NCI-H1092 treated with DMSO at 0.1 percent for 48 hours (cell line): Measurements from ENCODE around the gene FOCAD.

Experiments
- DNase-seq: peaks from one replicate; lab custom pipeline; 2025; lab: John Stamatoyannopoulos, UW

Gene FOCAD

DNA sequence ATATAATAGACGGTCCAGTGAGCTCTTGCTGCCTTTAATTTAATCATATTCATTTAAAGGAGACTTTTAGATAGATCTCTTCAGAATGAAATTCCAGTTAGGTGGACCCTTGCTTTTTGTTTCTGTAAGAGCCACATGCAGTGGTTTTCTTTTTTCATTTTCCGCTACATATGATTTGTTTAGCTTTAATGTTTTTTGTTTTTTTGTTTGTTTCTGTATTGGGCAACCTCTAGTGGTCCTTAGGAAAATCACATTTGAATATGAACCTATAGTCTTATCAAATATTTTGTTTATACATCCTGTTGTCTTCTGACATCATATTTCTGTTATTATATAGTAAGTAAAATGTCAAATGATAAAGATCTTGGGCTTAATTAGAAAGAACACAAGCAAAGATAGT lies 196.6 kb downstream of the FOCAD start:
- no peak for DNase-seq

DNA sequence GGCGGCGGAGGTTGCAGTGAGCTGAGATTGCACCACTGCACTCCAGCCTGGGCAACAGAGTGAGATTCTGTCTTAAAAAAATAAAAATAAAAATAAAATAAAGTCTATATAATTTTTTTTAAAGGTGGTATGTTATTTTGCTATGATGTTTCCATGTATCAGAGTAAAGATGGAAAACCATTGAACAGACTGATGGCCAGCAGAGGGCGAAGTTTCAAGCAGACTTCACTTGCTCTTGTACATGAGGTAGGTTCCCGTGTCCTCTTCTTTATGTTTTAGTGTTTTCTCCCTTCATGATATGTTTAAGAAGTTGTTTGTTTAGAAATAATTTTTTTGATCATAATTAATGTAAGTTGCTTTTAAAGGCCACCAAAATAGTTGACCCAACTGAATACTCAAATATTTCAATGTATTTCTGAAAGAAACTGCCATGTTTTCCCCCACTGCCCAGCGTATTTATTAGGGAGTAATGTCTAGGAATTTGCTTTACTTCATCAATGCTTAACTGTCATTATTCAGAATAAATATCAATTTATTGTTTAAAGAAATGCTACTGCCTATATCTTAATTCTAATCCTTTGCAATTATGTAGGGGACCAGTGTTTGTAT lies 201.0 kb downstream of the FOCAD start:
- DNase-seq = peak; percentile 48

DNA sequence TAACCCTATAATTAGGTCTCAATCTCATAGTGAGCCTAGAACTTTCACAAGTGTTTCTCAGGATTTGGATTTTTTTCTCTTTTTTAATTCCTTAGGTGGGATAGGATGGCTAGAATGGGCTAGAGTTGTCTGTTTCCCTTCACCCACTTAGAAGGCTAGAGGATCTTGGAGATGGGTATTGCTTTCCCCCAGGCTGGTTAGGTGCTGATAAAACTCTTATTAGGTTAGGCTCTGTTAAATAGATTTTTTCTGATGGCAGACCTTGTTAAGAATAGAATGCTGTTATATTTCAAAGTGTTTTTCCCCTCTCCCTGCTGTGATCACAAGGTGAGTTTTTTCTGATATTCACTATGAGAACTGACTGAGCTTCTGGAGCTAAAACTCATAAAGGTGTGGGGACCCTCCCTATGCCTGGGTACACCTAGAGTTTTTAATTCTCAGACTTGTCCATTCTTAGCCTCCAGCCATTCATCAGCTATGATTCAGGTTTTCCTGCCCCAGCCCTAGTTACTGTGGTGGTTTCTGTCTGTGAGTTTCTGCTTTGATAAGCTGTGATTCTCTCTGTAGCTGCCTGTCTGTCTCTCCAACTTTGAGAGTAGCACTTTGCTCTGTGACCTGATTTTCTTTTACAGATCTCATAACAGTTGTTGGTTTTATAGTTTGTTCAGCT lies 215.0 kb downstream of the FOCAD start:
- DNase-seq = no peak

DNA sequence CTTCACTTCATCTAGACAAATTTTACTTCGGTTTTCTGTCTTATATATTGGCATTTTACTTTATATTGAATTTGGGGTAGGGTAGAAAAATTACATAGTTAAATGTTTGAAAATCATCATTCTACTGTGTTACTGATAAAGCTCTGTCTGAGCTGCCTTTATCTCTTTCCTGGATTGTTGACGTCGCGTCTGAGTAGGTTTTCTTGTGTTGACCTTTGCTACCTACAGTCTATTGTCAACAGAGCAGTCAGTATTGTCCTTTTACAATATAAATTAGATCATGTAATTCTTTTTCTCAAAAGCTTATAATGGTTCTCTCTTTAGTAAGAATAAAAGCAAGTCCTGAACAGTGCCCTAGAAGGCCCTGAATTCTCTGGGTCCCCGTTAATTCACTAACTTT lies 219.2 kb downstream of the FOCAD start:
- no peak for DNase-seq

DNA sequence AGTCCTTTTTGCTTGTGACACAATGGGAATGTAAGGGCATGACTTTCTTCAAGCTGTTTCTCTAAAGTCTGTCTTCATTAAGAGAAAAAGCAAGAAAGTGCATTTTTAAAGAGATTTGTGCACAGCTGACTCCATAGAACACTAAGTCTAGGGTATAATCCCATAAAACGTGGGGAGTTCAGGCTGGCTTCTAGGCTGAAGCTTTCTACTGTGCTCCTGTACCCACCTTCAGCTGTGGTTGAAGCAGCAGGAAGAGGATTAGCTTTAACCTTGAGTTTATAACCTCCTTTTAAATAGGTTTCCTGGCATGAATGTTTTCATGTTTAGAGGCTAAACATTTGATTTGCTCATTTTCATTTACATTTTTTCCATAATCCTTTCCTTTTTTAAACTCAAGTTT lies 220.9 kb downstream of the FOCAD start:
- no peak for DNase-seq

DNA sequence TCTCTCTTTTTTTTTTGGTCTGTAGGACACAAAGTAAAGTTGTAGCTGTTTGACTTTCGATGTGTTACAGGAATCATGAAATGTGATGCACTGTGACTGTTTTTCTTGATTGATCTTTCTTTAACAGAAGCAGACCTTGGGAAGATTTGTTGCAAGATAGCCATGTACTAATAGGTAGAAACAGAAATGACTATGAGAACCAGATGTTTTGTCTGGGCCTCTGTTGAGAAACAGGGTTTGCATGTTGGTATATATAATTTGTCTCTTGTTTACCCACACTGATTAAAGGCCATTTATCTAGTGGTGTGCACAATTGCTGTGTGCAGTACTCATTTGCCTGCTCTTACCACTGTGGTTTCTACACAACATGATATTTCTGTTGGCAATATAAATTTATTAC lies 222.3 kb downstream of the FOCAD start:
- no peak for DNase-seq

DNA sequence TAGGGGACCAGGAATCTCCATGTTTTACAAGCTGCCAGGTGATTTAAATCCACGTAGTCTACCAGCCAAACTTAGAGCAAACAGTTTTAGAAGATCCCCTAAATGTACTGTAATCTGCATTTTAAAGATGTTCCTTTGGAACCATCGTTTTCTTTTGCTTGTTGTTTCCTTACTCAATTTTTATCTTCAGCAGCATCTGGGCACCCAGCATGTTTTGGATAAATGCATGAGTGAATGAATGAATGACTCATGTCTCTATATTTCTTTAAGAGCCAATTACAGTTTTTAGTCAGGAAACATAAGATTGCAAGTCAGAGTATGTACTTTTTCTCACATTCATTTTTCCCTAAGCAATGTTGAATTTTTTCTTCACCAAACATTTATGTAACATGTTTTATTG lies 224.4 kb downstream of the FOCAD start:
- no peak for DNase-seq

DNA sequence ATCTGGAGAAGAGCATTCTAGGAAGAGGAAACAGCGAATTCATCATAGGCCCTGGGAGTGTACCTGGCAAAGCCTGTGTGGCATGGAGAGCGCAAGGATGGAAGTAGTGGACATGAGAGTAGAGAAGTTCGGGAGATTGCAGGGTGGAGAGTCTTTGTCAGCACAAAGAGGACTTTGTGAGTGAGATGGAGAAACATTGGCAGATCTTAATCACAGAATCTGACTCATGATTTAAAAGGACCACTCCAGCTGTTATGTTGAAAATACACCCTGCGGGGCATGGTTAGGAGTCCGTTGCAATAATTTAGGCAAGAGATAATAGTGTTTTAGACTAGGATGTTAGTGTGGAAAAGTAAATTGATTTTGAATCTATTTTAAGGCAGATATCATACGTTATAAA lies 230.5 kb downstream of the FOCAD start:
- no peak for DNase-seq

DNA sequence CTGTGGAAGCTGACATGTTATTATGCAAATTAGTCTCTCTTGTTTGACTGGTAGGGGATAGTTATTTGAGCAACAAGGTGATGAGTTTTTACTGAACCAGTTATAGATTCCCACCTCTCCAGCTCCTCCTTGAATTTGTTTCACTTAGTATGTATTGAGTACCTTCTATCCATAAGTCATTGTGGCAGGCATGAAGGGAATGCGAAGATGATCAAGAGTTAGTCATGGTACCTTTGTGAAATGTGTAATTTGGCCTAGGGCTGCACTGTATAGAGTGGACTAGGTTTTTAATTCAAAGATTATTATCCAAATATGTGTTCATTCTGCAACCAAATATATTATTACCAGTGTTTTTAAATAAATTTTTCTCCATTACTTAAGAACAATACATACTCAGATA lies 237.3 kb downstream of the FOCAD start:
- DNase-seq = no peak

DNA sequence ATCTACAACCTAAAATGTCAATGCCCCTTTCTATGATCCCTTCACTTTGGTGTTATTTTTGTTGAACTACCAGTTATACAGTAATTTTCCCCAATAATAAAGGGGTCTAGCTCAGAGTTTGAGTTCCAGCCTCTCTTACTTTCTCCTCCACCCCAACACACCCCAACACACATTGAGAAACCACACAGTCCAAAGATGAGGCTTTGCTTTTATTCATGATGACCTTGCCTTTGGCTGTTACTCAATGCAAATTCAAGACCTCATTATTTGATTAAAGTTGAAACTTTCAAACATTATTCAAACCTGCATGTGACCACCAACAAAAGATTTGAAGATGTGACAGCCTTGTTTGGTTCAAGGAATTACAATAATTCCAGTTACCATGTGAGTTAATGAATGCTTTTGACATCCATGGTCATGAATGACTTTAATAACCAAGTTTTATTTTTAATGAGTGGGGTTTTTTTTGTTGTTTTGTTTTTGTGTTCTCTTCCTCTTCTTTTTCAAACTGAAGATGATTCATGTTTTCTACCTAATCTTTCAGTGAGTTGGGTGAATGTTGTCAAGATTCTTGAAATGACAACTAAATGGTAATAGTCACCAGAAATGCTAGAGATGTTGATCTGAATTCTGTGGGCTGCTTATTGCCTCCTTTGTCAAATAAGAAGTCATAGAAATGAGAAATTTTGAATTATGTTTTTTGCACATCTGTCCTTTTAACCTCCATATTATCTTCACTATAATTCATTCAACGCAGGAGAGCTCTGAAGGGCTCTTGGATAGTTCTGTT lies 241.4 kb downstream of the FOCAD start:
- DNase-seq = no peak

DNA sequence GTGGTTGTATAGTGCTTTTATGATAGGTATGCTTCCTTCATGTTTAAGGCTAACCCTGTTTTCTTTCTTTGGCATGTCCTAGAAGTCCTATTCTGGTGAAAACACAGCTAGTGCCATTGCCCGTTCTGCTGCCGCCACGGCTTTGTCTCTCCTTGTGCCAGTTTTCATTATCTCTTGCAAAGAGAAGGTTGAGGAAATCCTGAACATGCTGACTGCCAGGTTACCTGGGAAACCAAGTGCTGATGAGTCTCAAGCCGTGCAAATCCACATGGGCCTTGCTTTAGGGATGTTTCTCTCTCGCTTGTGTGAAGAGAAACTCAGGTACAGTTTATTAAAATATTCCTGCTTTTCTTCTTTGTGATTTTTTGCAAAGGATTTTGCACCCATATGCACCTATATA lies 245.2 kb downstream of the FOCAD start:
- no peak for DNase-seq

DNA sequence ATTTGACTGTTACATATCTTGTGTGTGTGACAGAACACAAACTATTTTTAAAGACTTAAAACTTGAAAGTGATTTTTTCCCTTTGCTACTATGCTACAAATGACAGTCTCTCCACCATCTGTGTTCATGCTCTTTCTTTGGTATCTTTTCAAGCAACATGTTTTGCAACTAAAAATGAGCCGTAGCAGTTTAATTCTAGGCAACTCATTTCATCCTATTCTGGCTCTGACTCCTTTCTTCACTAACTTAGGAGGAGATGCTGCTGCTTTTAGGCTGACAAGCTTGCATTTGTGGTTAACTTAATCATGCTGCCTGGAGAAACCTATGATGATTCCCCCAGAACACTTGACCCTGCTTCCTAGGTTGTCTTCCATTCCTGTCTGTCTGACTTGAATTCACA lies 246.8 kb downstream of the FOCAD start:
- DNase-seq = no peak

DNA sequence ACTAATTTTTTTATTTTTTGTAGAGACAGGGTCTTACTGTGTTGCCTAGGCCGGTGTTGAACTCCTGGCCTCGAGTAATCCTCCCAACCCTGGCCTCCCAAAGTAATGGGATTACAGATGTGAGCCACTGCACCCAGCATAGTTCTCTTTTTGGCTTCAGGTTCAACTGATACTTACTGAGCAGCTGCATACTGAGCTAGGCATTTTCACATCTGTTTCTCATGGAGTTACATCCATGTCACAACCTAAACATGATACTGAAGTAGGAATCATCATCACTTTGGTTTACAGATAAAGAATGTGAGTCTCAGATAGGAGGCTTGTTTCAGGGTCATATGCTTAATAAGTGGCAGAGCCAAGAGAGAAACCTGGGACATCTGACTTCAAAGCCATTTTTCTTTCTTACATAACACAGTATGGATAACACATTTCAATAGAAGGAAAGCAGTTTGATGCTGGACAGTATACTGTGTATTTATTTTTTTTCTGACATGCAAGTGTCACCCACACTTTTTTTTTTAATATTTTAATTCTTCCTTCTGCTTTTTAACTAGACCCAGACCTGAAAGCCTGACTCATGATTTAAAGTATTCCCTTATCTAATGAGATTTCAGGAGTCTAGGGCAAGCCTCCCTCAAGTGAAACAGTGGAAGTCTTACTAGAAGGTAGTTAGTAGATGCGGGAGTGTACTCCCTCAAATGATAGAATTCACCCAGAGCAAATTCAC lies 256.6 kb downstream of the FOCAD start:
- no peak for DNase-seq

DNA sequence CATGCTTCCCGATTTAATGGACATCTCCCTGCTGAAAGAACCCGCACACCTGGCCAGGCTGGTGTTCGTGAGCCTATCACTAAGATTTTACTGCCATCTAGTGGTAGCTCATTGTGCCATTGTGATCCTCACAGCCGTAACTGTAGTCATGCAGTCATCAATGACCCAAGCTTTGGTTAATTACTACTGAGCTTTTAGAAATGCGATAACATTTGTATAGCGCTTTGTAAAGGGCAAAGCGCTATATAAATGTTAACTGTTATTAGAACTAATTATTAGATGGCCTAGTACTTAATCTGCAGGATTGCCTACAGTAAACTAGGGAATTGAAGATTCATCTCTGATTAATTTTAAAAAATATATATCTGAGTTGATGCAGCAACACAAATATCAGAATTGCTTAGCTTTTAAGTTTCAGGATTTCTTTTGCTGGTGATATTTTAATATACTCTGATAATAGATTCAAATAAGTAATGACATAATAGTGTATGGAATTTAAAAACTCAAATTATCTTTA lies 257.2 kb downstream of the FOCAD start:
- DNase-seq = peak; percentile 87

DNA sequence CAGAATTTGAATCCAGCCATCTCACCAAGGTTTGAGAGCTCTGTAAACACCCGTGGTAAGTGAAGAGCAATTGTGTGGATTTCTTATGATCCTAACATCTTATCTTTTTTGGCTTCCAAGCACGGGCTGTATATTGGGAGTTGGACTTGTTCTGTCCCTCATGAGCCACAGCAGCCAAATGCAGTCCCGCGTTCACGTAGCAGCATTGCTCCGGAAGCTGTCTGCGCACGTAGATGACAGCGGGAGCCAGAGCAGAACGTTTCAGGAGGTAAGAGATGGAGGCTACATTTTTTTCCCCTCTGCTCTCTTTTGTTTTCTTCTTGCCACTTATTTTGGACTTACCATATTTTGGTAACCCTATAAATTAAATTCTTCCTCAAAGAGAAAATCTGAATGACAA lies 260.4 kb downstream of the FOCAD start:
- no peak for DNase-seq

DNA sequence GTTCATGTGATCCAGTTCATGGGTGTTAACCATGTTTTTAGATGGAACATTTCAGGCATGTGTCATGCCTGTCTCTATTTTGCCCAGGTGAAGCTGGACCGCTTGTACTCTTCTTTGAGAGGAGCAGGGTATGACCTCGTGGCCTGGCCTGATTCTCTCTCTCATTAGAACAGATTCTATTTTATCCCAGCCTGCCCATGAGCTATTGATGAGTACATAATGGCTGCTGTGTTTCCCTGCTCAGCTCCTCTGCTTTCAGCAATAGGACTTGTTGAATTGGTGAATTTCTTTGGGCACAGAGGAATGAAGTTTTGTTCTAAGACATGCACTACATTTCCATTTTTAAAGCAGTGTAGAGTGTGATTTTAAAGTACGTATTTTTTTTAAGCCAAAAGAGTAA lies 261.2 kb downstream of the FOCAD start:
- DNase-seq = no peak

DNA sequence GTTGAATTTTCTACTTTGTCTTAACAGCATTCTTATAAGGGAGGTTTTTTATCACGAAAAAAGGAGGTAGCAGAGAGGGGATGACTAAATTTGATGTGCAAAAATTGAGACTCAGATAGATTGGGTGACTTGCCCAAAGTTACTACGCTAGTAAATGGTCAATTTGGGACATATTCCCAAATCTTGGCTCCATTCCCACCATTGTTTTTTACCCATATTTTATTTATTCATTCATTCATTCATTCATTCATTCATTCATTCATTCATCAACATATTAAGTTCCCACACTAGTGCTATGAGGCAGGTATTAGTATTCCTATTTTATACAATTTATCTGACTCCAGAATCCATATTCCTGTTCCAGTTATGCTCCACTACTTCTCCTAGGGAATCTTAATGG lies 261.8 kb downstream of the FOCAD start:
- DNase-seq = no peak

DNA sequence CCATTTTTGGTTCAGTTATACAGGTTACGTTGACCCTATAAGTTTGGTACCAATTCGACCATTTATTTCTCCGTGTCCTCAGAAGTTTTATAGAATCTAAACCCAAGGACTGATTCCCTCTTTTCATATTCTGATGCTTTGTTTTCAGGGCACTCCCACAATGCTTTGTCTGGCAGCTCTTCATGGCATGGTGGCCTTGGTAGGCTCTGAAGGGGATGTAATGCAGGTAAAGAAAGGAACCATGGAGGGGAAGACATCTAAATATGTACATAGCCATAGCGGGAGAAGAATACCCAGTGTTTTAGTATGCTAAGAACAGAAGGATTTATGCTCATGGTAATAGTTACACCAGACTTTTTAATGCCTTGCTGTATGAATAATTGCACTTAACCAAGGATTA lies 264.6 kb downstream of the FOCAD start:
- DNase-seq = no peak

DNA sequence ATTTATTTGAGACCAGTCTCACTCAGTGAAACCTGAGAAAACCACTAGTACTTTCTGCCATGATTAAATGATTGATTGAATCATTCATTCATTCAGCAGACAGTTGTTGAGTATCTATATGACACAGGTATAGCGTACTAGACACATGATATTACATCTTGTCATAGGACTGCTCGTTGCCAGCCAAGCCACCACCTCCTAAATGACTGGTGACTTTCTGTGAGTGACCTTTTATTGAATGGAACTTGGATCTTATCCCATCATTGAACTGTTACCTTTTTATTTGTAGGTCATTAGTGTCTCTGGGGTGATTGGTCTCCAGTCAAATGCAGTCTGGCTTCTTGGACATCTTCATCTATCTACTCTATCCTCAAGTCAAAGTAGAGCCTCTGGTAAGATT lies 266.6 kb downstream of the FOCAD start:
- DNase-seq = no peak

DNA sequence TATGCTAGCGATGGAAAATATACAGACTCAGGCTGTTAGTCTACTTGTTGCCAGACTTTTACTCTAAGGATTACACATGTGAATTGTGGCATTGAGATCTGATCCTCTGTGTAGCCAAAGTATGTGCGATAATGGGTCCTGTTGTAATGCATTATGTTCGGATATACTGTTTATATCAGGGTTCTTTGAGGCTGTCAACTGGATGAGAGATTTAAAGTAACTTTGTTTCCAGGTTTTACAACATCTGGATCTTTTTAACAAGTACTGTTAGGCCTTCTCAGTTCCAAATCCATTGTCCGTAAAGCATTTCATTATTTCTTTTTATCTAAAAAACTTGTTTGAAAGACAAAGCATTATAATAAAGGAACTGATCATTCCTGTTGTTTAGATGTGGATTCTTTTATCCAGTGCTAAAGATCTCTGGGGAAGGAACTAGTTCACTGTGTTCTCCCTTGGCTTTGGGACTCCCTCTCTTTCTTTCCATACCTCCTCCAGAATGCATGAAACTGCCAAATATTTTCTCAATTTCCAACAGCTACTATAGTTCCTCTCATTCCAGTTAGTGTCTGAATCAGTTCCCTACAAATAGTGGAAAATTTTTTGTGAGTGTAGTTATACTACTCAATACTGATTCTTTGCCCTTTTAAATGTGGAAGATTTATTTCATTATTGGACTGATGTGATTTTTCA lies 278.6 kb downstream of the FOCAD start:
- no peak for DNase-seq

DNA sequence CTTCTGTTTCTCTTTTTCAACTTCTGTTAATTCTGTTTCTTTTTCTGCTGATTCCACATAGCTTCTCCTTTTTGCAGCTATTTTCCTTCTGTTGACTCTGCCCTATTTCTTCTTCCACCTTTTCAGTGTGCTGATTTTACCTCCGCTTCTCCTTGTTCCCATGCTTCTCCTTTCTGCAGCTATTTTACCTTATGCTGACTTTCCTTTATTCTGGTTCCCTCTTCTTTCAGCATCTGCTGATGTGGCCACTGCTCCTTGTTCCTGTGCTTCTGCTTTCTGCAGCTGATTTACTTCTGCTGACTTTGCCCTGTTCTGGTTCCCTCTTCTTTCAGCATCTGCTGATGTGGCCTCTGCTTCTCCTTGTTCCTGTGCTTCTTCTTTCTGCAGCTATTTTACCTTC lies 288.6 kb downstream of the FOCAD start:
- DNase-seq = no peak
